GM18868 (cell line): Measurements from ENCODE around the gene WBP1L.
"Not testable (repeated sequence)": the region's sequence is repeated elsewhere in the genome, so short reads cannot be mapped to it uniquely, and the experiment has no call there.

Experiments used
- ATAC-seq: cut with Tn5 transposase; IDR thresholded peaks from one replicate; pipeline ENCODE4 v1.9.1; 2021; ENCODE audit warnings: mild to moderate bottlenecking, moderate library complexity; ENCODE audit not compliant: unreplicated experiment

Gene WBP1L

GRCh38 chr10:102834143-102834542, 90.4 kb downstream of the WBP1L start:
- ATAC-seq = no peak

GRCh38 chr10:102835007-102835482, 91.3 kb downstream of the WBP1L start:
- peak; percentile 64 for ATAC-seq

GRCh38 chr10:102837230-102837721, 93.5 kb downstream of the WBP1L start, which contains the start of gene CYP17A1:
CYP17A1 (minus strand) TSS chr10:102837413; CDS start chr10:102837361, 52 bp downstream.
- no peak for ATAC-seq

GRCh38 chr10:102838276-102838927, 94.7 kb downstream of the WBP1L start:
- not testable (repeated sequence) for ATAC-seq

- no peak for ATAC-seq
Measured at GRCh38 chr10:102841827-102842345, 98.1 kb downstream of the WBP1L start.

- not testable (repeated sequence) for ATAC-seq
Measured at GRCh38 chr10:102843139-102843538, 99.4 kb downstream of the WBP1L start.

- ATAC-seq = not testable (repeated sequence)
Measured at GRCh38 chr10:102844190-102844776, 100.5 kb downstream of the WBP1L start.

GRCh38 chr10:102845352-102845902, 101.7 kb downstream of the WBP1L start:
- no peak for ATAC-seq

- no peak for ATAC-seq
Measured at GRCh38 chr10:102850025-102850518, 106.3 kb downstream of the WBP1L start.

GRCh38 chr10:102853237-102853636, 109.5 kb downstream of the WBP1L start:
- not testable (repeated sequence) for ATAC-seq

- not testable (repeated sequence) for ATAC-seq
Measured at GRCh38 chr10:102855731-102856436, 112.1 kb downstream of the WBP1L start.

GRCh38 chr10:102856758-102857424, 113.1 kb downstream of the WBP1L start:
- no peak for ATAC-seq

GRCh38 chr10:102859911-102860310, 116.2 kb downstream of the WBP1L start:
- ATAC-seq = no peak

- no peak for ATAC-seq
Measured at GRCh38 chr10:102863660-102864059, 119.9 kb downstream of the WBP1L start.

GRCh38 chr10:102865620-102866019, 121.9 kb downstream of the WBP1L start:
- ATAC-seq = no peak
